Mesendoderm (in vitro differentiated cells): ENCODE data around the gene CC2D2B.

Experiments used
- DNase-seq: peaks from one replicate; pipeline ENCODE4 v3.0.0; 2013
- H2AK5ac ChIP-seq: 2 replicates; pipeline ENCODE4 v1.6.1; 2013; ENCODE audit warnings: low read length, inconsistent platforms
- H2BK120ac ChIP-seq: 2 replicates; pipeline ENCODE4 v1.6.1; 2013; ENCODE audit warnings: low read depth, mild to moderate bottlenecking, low read length, moderate library complexity, mixed read lengths
- H2BK15ac ChIP-seq: replicated peaks from 2 replicates; pipeline ENCODE4 v1.6.1; 2013; ENCODE audit warnings: low read depth, mild to moderate bottlenecking, moderate library complexity
- H2BK5ac ChIP-seq: 2 replicates; pipeline ENCODE4 v1.6.1; 2013; ENCODE audit warnings: low read length, inconsistent platforms
- H3K18ac ChIP-seq: 2 replicates; pipeline ENCODE4 v1.6.1; 2013; ENCODE audit warnings: mild to moderate bottlenecking, low read length, mixed read lengths
- H3K23ac ChIP-seq: one replicate; pipeline ENCODE4 v1.6.1; 2013; ENCODE audit warnings: low read length
- H3K27ac ChIP-seq: 2 replicates; pipeline ENCODE4 v1.5.1; 2013; ENCODE audit warnings: low read depth, mild to moderate bottlenecking, inconsistent platforms, low read length, moderate library complexity
- H3K27me3 ChIP-seq: 2 replicates; pipeline ENCODE4 v1.6.1; 2013; ENCODE audit warnings: low read length, control low read depth, mild to moderate bottlenecking, inconsistent platforms; ENCODE audit not compliant: insufficient read depth, poor library complexity
- H3K36me3 ChIP-seq: 2 replicates; pipeline ENCODE4 v1.6.1; 2013; ENCODE audit warnings: low read length, inconsistent platforms; ENCODE audit not compliant: control insufficient read depth, insufficient read depth
- H3K4ac ChIP-seq: one replicate; pipeline ENCODE4 v1.6.1; 2013; ENCODE audit warnings: low read depth, mild to moderate bottlenecking, low read length, moderate library complexity
- H3K4me1 ChIP-seq: 2 replicates; pipeline ENCODE4 v1.6.1; 2013; ENCODE audit warnings: low read depth, low read length, inconsistent platforms; ENCODE audit not compliant: control insufficient read depth
- H3K4me2 ChIP-seq: 2 replicates; pipeline ENCODE4 v1.6.1; 2013; ENCODE audit warnings: low read length
- H3K4me3 ChIP-seq: 2 replicates; pipeline ENCODE4 v1.5.1; 2013; ENCODE audit warnings: mild to moderate bottlenecking, low read length
- H3K56ac ChIP-seq: one replicate; pipeline ENCODE4 v1.6.1; 2013; ENCODE audit warnings: low read length
- H3K79me1 ChIP-seq: 2 replicates; pipeline ENCODE4 v1.6.1; 2013; ENCODE audit warnings: low read length, inconsistent platforms
- H3K79me2 ChIP-seq: 2 replicates; pipeline ENCODE4 v1.6.1; 2013; ENCODE audit warnings: mild to moderate bottlenecking, low read length; ENCODE audit not compliant: control insufficient read depth, insufficient read depth
- H3K9ac ChIP-seq: 2 replicates; pipeline ENCODE4 v1.6.1; 2013; ENCODE audit warnings: low read length, inconsistent platforms
- H4K5ac ChIP-seq: one replicate; pipeline ENCODE4 v1.6.1; 2013; ENCODE audit warnings: low read length
- H4K8ac ChIP-seq: one replicate; pipeline ENCODE4 v1.6.1; 2013; ENCODE audit warnings: low read depth, mild to moderate bottlenecking, control low read depth, low read length, moderate library complexity
- WGBS: extraction: QIAGEN DNeasy Blood & Tissue Kit; methylation state at CpG from one replicate; pipeline ENCODE4 v1.1.7; 2013; ENCODE audit warnings: low lambda C conversion rate, missing lambda C conversion rate; ENCODE audit not compliant: insufficient coverage; ENCODE audit errors: extremely low coverage; 5-methylcytosine and 5-hydroxymethylcytosine counted together

Gene CC2D2B

GRCh38 chr10:95963202-95963990 is 55.6 kb downstream of the CC2D2B start:
- H3K18ac ChIP-seq, result no peak overlapping the region
- H3K4me3 ChIP-seq, result no peak overlapping the region
- WGBS, result no CpG with 5 or more reads among the region's 7 CpGs
- H3K4me2 ChIP-seq, result no peak overlapping the region
- no peak overlapping the region for H4K5ac ChIP-seq
- no peaks in the 10 kb centered on the region for H3K79me1 ChIP-seq
- H3K27ac ChIP-seq, result no peak overlapping the region
- H3K9ac ChIP-seq, result no peak overlapping the region
- H2AK5ac ChIP-seq, result no peak overlapping the region
- H3K4me1 ChIP-seq, result no peaks in the 10 kb centered on the region
- H2BK15ac ChIP-seq, result no peak overlapping the region
- H3K27me3 ChIP-seq, result no peaks in the 10 kb centered on the region
- H3K56ac ChIP-seq, result no peak overlapping the region
- no peaks in the 10 kb centered on the region for H3K79me2 ChIP-seq
- no peak for DNase-seq
- H4K8ac ChIP-seq, result no peak overlapping the region
- H2BK120ac ChIP-seq, result no peak overlapping the region
- no peak overlapping the region for H3K4ac ChIP-seq
- H3K36me3 ChIP-seq, result no peaks in the 10 kb centered on the region
- no peak overlapping the region for H3K23ac ChIP-seq
- H2BK5ac ChIP-seq, result no peak overlapping the region

- Histone ChIP-seq H3K36me3 (no peaks in the 10 kb centered on the region), H3K79me1 (no peaks in the 10 kb centered on the region), H3K9ac (no peak overlapping the region), H4K5ac (no peak overlapping the region), H2BK15ac (no peak overlapping the region), H3K4me3 (no peak overlapping the region), H3K4me2 (no peak overlapping the region), H4K8ac (no peak overlapping the region), H2BK5ac (no peak overlapping the region), H3K4me1 (no peaks in the 10 kb centered on the region), H3K18ac (no peak overlapping the region), H3K4ac (no peak overlapping the region), H3K56ac (no peak overlapping the region), H3K27me3 (no peaks in the 10 kb centered on the region), H3K23ac (no peak overlapping the region), H3K79me2 (no peaks in the 10 kb centered on the region), H2BK120ac (no peak overlapping the region), H2AK5ac (no peak overlapping the region), H3K27ac (no peak overlapping the region)
- no CpG with 5 or more reads among the region's 1 CpG for WGBS
- no peak for DNase-seq
Measured at GRCh38 chr10:95963991-95964389, 56.2 kb downstream of the CC2D2B start.

- Histone ChIP-seq H3K4ac (no peak overlapping the region), H3K9ac (no peak overlapping the region), H2BK15ac (no peak overlapping the region), H2BK120ac (no peak overlapping the region), H3K27ac (no peak overlapping the region), H3K23ac (no peak overlapping the region), H3K36me3 (no peaks in the 10 kb centered on the region), H2AK5ac (no peak overlapping the region), H2BK5ac (no peak overlapping the region), H3K56ac (no peak overlapping the region), H3K79me2 (no peaks in the 10 kb centered on the region), H3K4me1 (no peaks in the 10 kb centered on the region), H3K4me3 (no peak overlapping the region), H3K4me2 (no peak overlapping the region), H4K8ac (no peak overlapping the region), H3K18ac (no peak overlapping the region), H3K79me1 (no peaks in the 10 kb centered on the region), H3K27me3 (no peaks in the 10 kb centered on the region), H4K5ac (no peak overlapping the region)
- WGBS, result no CpG with 5 or more reads among the region's 1 CpG
- no peak for DNase-seq
Measured at GRCh38 chr10:95964756-95965155, 57.0 kb downstream of the CC2D2B start.

- Histone ChIP-seq H3K4me2 (no peak overlapping the region), H3K36me3 (no peaks in the 10 kb centered on the region), H2BK15ac (no peak overlapping the region), H3K23ac (no peak overlapping the region), H3K27ac (no peak overlapping the region), H3K9ac (no peak overlapping the region), H4K5ac (no peak overlapping the region), H2BK120ac (no peak overlapping the region), H2AK5ac (no peak overlapping the region), H3K4ac (no peak overlapping the region), H3K27me3 (no peaks in the 10 kb centered on the region), H3K56ac (no peak overlapping the region), H3K18ac (no peak overlapping the region), H3K79me1 (no peaks in the 10 kb centered on the region), H2BK5ac (no peak overlapping the region), H4K8ac (no peak overlapping the region), H3K4me1 (no peaks in the 10 kb centered on the region), H3K4me3 (no peak overlapping the region), H3K79me2 (no peaks in the 10 kb centered on the region)
- no peak for DNase-seq
- WGBS, result no CpG with 5 or more reads among the region's 9 CpGs
Measured at GRCh38 chr10:95976362-95977229, 68.8 kb downstream of the CC2D2B start.

- Histone ChIP-seq H3K9ac (no peak overlapping the region), H3K4ac (no peak overlapping the region), H3K79me1 (no peaks in the 10 kb centered on the region), H4K8ac (no peak overlapping the region), H4K5ac (no peak overlapping the region), H3K27ac (no peak overlapping the region), H3K56ac (no peak overlapping the region), H3K79me2 (no peaks in the 10 kb centered on the region), H3K23ac (no peak overlapping the region), H3K36me3 (no peaks in the 10 kb centered on the region), H3K18ac (no peak overlapping the region), H3K4me1 (no peaks in the 10 kb centered on the region), H2BK120ac (no peak overlapping the region), H3K4me2 (no peak overlapping the region), H2BK5ac (no peak overlapping the region), H3K4me3 (no peak overlapping the region), H3K27me3 (no peaks in the 10 kb centered on the region), H2AK5ac (no peak overlapping the region), H2BK15ac (no peak overlapping the region)
- no peak for DNase-seq
- WGBS, result no CpG with 5 or more reads among the region's 2 CpGs
Measured at GRCh38 chr10:95982200-95982599, 74.4 kb downstream of the CC2D2B start.
